GM18870 (cell line): ENCODE results near the gene DDOST.
"Not testable (repeated sequence)": the region's sequence is repeated elsewhere in the genome, so short reads cannot be mapped to it uniquely, and the experiment has no call there.

Source experiments
- ATAC-seq: cut with Tn5 transposase; IDR thresholded peaks from one replicate; pipeline ENCODE4 v1.9.1; 2021; ENCODE audit warnings: moderate library complexity; ENCODE audit not compliant: unreplicated experiment

The DDOST gene

GRCh38 chr1:20626524-20626923, 34.6 kb downstream of the DDOST start:
- no peak for ATAC-seq

DNA sequence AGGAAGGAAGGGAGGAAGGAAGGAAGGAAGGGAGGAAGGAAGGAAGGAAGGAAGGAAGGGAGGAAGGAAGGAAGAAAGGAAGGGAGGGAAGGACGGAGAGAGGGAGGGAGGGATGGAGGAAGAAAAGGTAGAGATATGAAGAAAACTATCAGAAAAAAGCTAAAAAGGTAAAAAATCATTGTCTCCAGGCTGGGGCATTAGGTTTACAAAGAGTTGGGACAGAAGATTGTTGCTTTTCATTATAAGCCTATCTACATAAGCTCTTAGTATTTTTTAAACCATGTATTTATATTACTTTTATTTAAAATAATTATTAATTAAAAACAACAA, 35.1 kb downstream of the DDOST start:
- ATAC-seq = no peak

DNA sequence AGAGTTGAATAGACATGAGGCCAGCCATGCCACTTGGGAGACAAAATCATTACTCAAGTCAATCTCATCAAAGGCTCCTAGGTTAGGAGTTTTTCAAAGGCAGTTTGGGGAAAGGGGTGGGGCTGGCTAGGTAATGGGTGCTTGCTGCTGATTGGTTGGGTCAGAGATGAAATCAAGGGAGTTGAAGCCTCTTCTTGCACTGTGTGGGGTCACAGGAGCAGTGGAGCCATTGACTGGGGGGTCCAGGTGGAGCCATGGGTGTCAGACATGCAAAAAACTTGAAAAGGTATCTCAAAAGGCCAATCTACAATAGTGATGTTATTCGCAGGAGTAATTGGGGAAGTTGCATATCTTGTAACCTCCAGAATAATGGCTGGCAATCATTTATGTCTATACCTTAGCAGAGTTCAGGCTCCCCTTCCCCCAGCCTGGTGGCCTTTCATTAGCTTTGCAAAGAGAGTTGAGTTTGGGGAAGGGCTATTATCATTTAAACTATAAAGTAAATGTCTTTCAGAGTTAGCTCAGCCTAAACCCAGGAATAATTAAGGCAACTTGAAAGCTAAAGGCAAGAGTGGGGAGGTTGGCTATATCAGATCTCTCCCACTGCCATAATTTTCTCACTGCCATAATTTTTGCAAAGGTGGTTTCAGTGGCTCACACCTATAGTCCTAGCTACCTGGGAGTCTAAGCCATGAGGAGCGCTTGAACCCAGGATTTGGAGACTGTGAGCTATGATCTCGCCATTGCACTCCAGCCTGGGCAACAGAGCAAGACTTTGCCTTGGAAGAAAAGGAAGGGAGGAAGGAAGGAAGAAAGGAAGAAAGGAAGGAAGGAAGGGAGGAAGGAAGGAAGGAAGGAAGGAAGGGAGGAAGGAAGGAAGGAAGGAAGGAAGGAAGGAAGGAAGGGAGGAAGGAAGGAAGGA, 35.7 kb downstream of the DDOST start:
- no peak for ATAC-seq

GRCh38 chr1:20624709-20625108, 36.5 kb downstream of the DDOST start:
- no peak for ATAC-seq

GRCh38 chr1:20621012-20621411, 40.2 kb downstream of the DDOST start:
- no peak for ATAC-seq

GRCh38 chr1:20619999-20620398, 41.2 kb downstream of the DDOST start:
- no peak for ATAC-seq

- ATAC-seq = no peak
Measured at GRCh38 chr1:20618550-20618949, 42.6 kb downstream of the DDOST start.

GRCh38 chr1:20616847-20617487, 44.2 kb downstream of the DDOST start:
- ATAC-seq = no peak

- ATAC-seq = no peak
Measured at GRCh38 chr1:20615946-20616846, 45.0 kb downstream of the DDOST start.

DNA sequence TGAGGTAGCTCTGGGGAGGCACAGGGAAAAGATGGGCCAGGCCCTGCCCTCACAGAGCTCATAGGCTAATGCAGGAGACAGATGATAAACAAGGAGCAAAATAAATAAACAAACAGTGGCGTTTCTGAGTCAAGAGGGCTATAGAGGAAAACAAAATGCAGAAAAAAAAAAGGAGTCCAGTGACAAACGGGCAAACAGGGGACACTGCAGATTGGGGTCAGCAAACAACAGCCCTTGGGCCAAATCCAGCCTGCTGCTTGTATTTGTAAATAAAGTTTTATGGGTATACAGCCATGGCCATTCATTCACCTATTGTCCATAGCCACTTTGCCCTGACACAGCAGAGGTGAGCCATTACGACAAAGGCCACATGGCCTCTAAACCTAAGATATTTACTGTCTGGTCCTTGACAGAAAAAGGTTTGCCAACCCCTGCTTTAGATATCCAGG, 47.0 kb downstream of the DDOST start:
- no peak for ATAC-seq

DNA sequence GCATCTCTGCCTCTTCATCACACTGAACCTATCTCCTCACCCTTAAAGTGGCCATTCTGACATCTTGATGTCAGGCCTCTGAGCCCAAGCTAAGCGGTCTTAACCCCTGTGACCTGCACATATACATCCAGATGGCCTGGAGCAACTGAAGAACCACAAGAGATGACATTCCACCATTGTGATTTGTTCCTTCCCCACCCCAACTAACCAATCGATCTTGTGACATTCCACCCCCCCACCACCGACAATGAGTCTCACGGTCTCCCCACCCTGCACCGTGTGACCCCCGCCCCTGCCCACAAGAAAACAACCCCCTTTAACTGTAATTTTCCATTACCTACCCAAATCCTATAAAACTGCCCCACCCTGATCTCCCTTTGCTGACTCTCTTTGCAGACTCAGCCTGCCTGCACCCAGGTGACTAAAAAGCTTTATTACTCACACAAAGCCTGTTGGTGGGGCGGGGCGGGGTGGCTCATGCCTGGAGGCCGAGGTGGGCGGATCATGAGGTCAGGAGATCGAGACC, 48.9 kb downstream of the DDOST start:
- ATAC-seq = no peak

DNA sequence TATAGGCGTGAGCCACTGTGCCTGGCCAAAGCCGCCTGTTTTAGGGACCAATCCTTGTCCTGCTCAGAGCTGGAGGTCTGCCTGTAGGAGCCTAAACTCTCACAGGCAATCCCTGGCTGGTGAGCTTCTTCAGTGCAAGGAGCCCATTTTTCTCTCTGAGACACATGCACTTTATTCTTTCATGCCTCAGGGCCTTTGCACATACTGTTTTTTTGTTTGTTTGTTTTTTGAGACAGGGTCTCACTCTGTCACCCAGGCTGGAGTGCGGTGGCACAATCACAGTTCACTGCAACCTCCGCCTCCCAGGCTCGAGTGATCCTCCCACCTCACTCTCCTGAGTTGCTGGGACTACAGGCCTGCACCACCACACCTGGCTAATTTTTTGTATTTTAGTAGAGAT, 49.5 kb downstream of the DDOST start:
- no peak for ATAC-seq

GRCh38 chr1:20610970-20611369, 50.2 kb downstream of the DDOST start:
- ATAC-seq = no peak

DNA sequence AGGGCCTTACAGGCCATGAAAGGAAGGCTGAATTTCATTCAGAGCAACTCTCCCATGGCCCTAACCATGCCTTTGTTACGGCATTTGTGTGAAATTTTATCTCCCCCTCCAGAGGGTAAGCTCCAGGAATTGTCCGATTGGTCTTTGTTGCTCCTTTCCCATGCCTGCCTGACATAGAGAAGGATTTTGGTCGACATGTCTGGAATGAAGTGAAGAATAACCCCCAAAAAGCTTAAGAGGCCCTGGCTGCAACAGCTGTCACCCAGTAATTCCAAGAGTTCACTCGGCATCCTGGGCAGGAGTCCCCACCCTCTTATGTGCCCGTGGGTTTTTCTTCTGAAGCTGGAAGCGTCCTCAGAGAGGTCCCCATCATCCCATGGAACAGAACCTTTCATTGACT, 51.6 kb downstream of the DDOST start:
- ATAC-seq = no peak

DNA sequence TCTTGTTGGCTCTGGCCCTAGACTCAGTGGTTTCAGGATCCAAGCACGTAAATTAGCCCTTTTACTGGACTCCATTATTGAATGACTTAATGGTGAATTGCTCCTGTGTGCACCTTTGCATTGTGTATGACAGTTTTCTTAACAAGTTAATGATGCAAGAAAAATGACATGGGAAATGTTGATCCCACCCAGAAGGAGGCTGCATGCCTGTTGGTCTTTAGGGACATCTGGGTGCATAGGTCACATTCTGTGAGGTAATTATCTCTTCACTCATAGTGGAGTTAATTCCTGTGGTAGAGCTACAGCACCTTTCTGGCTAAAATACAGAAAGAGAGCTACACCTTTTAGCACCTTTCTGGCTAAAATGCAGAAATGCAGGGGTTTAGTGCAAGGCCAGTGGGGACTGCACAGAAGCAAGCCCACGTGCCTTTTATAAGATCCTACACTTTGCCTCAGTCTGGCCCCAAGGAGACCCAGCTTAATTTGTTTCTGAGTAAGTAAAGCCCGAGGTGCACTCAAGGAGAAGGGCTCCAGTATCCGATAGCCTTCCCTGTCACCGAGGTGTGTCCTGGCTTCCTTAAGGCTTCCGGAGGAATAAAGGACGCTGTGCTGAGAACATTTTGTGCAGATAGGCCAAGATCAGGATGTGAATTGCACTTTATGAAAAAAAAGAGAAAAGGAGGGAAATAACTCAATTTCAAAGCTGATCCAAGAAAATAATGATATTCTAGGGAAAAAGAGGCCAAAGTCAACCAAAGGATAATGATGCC, 54.2 kb downstream of the DDOST start:
- ATAC-seq = not testable (repeated sequence)

DNA sequence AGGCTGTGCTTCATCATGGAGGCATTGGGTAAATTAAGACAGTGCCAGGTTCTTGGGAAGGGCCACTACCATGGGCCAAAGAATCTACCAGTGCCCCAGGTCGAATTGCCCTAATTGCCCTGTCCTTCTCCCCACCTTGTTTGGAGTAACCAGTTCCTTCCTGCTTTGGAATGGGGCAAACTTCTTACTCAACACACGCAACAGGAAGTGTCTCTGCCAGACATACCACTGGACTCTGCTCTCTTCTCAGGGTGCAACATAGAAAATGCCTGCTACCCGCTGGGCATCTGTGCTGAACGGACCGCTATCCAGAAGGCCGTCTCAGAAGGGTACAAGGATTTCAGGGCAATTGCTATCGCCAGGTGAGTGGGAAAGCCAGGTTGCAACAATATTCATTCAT, 56.5 kb downstream of the DDOST start:
- no peak for ATAC-seq

- no peak for ATAC-seq
Measured at GRCh38 chr1:20603504-20604464, 57.4 kb downstream of the DDOST start.

DNA sequence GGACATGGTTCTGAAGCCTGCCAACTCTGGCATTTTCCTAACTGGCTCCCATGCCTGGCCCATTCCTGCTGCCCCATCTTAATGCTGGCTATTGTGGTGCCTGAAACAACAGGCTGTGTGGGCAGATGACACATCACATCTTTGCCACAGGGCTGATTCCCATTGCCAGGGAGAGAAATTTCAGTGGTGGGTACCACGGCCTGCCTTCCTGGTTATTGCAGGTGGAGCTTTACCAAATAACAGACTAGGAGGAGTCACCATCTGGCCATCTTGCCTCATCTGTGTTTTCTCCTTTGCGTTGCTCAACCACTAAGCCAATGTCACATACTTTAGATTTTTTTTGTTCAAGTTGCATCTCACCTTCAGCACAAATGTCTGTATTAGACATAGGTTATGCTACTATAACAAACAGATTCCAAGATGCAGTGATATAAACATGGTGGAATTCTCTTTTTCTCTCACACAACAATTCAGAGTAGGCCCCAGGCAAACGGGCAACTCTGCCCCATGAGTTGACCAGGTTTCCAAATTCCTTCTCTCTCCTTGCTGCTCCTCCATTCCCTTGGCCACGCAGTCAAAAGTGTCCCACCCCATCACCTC, 58.2 kb downstream of the DDOST start:
- ATAC-seq = no peak
